ENCODE measurements around the gene TOP1. TPM values are rescaled to one million over a fixed set of nuclear protein-coding genes. Genes with fewer than 3 reads are reported as not detected.

Gene TOP1
- total RNA-seq, 1 experiment from 2014 or later: 144 TPM

- no peak for TF ChIP-seq CTCF (IDR thresholded peaks at IDR 0.05; ENCODE audit: insufficient read depth in 1 of 2, low read depth in 1 of 2, low read length in 1 of 2, severe bottlenecking in 1 of 2, unreplicated experiment in 1 of 2)
- Mint-ChIP-seq H3K27me3 (ENCODE audit: insufficient read depth, unreplicated experiment) (no peaks in the 10 kb centered on the region), H3K9me3 (ENCODE audit: unreplicated experiment) (no peaks in the 10 kb centered on the region), H3K27ac (ENCODE audit: unreplicated experiment) (peak overlapping the region; percentile 46), H3K4me1 (ENCODE audit: low read depth, unreplicated experiment) (peaks cover 50% of the 10 kb centered on the region), H3K4me3 (ENCODE audit: unreplicated experiment) (peak overlapping the region; percentile 26), H3K36me3 (ENCODE audit: insufficient read depth, unreplicated experiment) (no peaks in the 10 kb centered on the region)
- BruUV-seq (replicated peaks): TSS peak; percentile 74
- ChIA-PET POLR2A (interaction anchor here (0.7 to 1.9 kb wide), 6 partner anchors 10 to 43 kb away, joined by 3 to 10 read pairs (median 4); partner anchors contain the start of gene TOP1), CTCF (interaction anchor here (0.5 to 3.5 kb wide), 8 partner anchors 8 to 155 kb away, joined by 3 to 51 read pairs (median 4); no protein-coding TSS in a partner anchor)
- no peak for DNase-seq
- no peaks in the 10 kb centered on the region for H3K36me3 ChIP-seq (ENCODE audit: control insufficient read depth, insufficient read depth, low read length)
- no peaks in the 10 kb centered on the region for H3K9me3 ChIP-seq
- intact Hi-C loops (cut with micrococcal nuclease; ENCODE audit: unreplicated experiment): loop anchor here (1.0 kb wide), 1 partner anchor 8 kb away; no protein-coding TSS in a partner anchor
- H3K4me3 ChIP-seq (ENCODE audit: low read depth, low read length): no peak overlapping the region
- H3K4me1 ChIP-seq: peaks cover 31% of the 10 kb centered on the region
- no peaks in the 10 kb centered on the region for H3K27me3 ChIP-seq (replicated peaks; ENCODE audit: control insufficient read depth, insufficient read depth, low read length)
Measured at GRCh38 chr20:41018153-41018552, 10.5 kb upstream of the TOP1 start.

- no TSS peak for BruUV-seq (replicated peaks)
- peaks cover 24% of the 10 kb centered on the region for H3K4me1 ChIP-seq
- POLR2A ChIA-PET: no interaction called here
- no peak for TF ChIP-seq CTCF (IDR thresholded peaks at IDR 0.05; ENCODE audit: insufficient read depth in 1 of 2, low read depth in 1 of 2, low read length in 1 of 2, severe bottlenecking in 1 of 2, unreplicated experiment in 1 of 2)
- H3K27me3 ChIP-seq (replicated peaks; ENCODE audit: control insufficient read depth, insufficient read depth, low read length): no peaks in the 10 kb centered on the region
- H3K27ac Mint-ChIP-seq (ENCODE audit: unreplicated experiment): peak overlapping the region; percentile 1
- H3K36me3 ChIP-seq (ENCODE audit: control insufficient read depth, insufficient read depth, low read length): no peaks in the 10 kb centered on the region
- H3K36me3 Mint-ChIP-seq (ENCODE audit: insufficient read depth, unreplicated experiment): peaks cover 5% of the 10 kb centered on the region
- peaks cover 32% of the 10 kb centered on the region for H3K4me1 Mint-ChIP-seq (ENCODE audit: low read depth, unreplicated experiment)
- H3K4me3 Mint-ChIP-seq (ENCODE audit: unreplicated experiment): no peak overlapping the region
- H3K9me3 Mint-ChIP-seq (ENCODE audit: unreplicated experiment): no peaks in the 10 kb centered on the region
- intact Hi-C loops (cut with micrococcal nuclease; ENCODE audit: unreplicated experiment): no loop called here
- CTCF ChIA-PET: interaction anchor here (1.2 to 4.3 kb wide), 2 partner anchors 12 to 33 kb away, joined by 3 to 20 read pairs; no protein-coding TSS in a partner anchor
- H3K4me3 ChIP-seq (ENCODE audit: low read depth, low read length): no peak overlapping the region
- no peaks in the 10 kb centered on the region for H3K27me3 Mint-ChIP-seq (ENCODE audit: insufficient read depth, unreplicated experiment)
- no peaks in the 10 kb centered on the region for H3K9me3 ChIP-seq
- no peak for DNase-seq
Measured at GRCh38 chr20:41023549-41023948, 5.1 kb upstream of the TOP1 start.

GRCh38 chr20:41027366-41027765, 1.3 kb upstream of the TOP1 start:
- Mint-ChIP-seq H3K27ac (ENCODE audit: unreplicated experiment) (peak overlapping the region; percentile 100), H3K4me3 (ENCODE audit: unreplicated experiment) (peak overlapping the region; percentile 96), H3K9me3 (ENCODE audit: unreplicated experiment) (no peaks in the 10 kb centered on the region), H3K4me1 (ENCODE audit: low read depth, unreplicated experiment) (peaks cover 44% of the 10 kb centered on the region), H3K36me3 (ENCODE audit: insufficient read depth, unreplicated experiment) (peaks cover 44% of the 10 kb centered on the region), H3K27me3 (ENCODE audit: insufficient read depth, unreplicated experiment) (no peaks in the 10 kb centered on the region)
- no peak for TF ChIP-seq CTCF (IDR thresholded peaks at IDR 0.05; ENCODE audit: insufficient read depth in 1 of 2, low read depth in 1 of 2, low read length in 1 of 2, severe bottlenecking in 1 of 2, unreplicated experiment in 1 of 2)
- ChIA-PET POLR2A (interaction anchor here (1.5 kb wide), 1 partner anchor 84 kb away, joined by 5 read pairs; no protein-coding TSS in a partner anchor), CTCF (interaction anchor here (0.6 to 1.5 kb wide), 2 partner anchors 18 to 36 kb away, joined by 3 to 21 read pairs; no protein-coding TSS in a partner anchor)
- Histone ChIP-seq H3K36me3 (ENCODE audit: control insufficient read depth, insufficient read depth, low read length) (peaks cover 2% of the 10 kb centered on the region; the same call in 1 of the 2 replicates), H3K4me1 (peaks cover 44% of the 10 kb centered on the region), H3K4me3 (ENCODE audit: low read depth, low read length) (no peak overlapping the region; the same call in 1 of the 2 replicates), H3K9me3 (no peaks in the 10 kb centered on the region), H3K27me3 (replicated peaks; ENCODE audit: control insufficient read depth, insufficient read depth, low read length) (no peaks in the 10 kb centered on the region)
- no TSS peak for BruUV-seq (replicated peaks)
- DNase-seq: no peak
- intact Hi-C loops (cut with micrococcal nuclease; ENCODE audit: unreplicated experiment): no loop called here
